A673 (cell line): Measurements from ENCODE around the gene TMEM158.

ENCODE experiments used
- EZH2 ChIP-seq: fragments of 200-600 bp; sonication (generic); IDR thresholded peaks from 2 replicates; pipeline ENCODE4 v1.6.1; 2017; ENCODE audit warnings: borderline replicate concordance, low read depth, mild to moderate bottlenecking, mixed read lengths, antibody characterized with exemption, low read length; ENCODE audit not compliant: poor library complexity, severe bottlenecking
- TF ChIP-seq, protein P1 (sequence below): fragments of 300-800, 200-600 bp; sonication (generic); conservative IDR thresholded peaks from 2 replicates; pipeline ENCODE4 v1.5.1; 2017; ENCODE audit warnings: low read depth, mild to moderate bottlenecking, antibody characterized with exemption, low read length, moderate library complexity, mixed read lengths

DNA sequence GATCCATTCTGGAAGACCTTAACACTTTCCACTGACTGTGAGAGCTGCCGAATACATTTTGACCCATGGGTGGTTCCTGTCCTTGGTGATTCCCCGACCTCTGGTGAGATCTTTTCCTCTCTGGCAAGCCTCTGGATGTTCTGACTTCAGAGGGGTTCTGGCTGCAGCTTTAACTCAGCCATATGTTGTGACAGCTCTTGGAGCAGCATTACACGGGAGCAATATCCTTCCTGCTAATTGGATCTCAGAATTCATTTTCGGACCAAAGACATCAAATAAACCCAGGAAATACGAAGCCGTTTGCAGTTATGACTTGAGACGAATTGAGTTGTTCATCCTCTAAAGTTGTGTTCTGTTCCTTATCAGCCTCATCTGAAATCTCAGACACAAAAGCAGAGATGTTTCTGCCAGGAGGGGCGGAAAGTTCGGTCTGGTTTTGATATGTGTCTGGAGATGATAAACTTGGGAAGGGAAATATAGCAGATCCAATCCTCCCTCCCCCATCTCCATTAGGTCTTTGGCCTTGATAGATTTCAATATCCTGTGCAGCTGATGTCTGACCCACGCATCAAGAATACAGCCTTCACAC, 10.0 kb downstream of the TMEM158 start:
- TF ChIP-seq, protein P1, sequence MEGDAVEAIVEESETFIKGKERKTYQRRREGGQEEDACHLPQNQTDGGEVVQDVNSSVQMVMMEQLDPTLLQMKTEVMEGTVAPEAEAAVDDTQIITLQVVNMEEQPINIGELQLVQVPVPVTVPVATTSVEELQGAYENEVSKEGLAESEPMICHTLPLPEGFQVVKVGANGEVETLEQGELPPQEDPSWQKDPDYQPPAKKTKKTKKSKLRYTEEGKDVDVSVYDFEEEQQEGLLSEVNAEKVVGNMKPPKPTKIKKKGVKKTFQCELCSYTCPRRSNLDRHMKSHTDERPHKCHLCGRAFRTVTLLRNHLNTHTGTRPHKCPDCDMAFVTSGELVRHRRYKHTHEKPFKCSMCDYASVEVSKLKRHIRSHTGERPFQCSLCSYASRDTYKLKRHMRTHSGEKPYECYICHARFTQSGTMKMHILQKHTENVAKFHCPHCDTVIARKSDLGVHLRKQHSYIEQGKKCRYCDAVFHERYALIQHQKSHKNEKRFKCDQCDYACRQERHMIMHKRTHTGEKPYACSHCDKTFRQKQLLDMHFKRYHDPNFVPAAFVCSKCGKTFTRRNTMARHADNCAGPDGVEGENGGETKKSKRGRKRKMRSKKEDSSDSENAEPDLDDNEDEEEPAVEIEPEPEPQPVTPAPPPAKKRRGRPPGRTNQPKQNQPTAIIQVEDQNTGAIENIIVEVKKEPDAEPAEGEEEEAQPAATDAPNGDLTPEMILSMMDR: no peak
- TF ChIP-seq EZH2: no peak
